Epidermal melanocyte (primary cell): ENCODE results near the gene TBPL1.
"Not testable (repeated sequence)": the region's sequence is repeated elsewhere in the genome, so short reads cannot be mapped to it uniquely, and the experiment has no call there.

ENCODE experiments used
- DNase-seq: peaks from one replicate; pipeline ENCODE4 v3.0.0; 2011; ENCODE audit warnings: low spot score; ENCODE audit not compliant: insufficient read length

TBPL1 gene

GRCh38 chr6:133953634-133954415 is 801 bp downstream of the TBPL1 start:
- no peak for DNase-seq

GRCh38 chr6:133954657-133955576 is 1.9 kb downstream of the TBPL1 start:
- DNase-seq = no peak

DNA sequence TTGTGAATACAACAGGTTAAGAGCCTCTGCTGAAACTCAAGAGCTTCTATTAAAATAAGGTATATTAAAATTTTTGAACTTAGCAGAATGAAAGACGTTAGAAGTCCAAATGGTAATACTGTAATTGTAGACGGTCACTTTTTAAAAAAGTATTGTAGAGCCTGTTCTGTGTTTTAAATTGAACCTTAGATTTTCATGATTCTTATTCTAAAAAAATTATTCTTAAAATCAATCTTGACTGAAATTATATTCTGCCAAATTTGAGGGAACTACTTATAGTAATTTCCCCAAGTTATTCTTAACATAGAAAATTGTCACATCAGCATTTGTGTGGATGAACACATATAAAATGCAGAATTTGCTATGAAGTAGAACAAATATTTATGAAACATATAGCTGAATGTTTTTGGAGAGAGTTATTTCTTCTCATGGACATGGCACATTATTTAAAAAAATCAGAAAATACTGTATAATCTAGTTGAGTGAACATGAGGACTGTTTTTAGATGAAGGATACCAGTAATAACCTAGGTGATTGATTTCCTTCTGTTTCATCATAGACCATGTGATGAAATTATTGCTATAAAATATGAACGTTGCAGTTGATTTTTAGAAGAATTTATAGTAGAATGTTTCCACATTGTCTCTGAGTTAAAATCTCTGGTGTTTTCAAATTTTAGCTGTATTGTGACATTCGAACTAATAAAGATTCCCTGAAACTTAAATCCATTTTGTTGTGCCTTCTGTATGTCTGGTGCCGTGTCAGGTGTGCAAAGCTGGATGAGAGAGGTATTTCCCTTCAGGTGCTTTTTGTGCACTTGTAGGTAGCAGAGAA is 2.8 kb downstream of the TBPL1 start:
- no peak for DNase-seq

GRCh38 chr6:133956416-133957049 is 3.5 kb downstream of the TBPL1 start:
- no peak for DNase-seq

- no peak for DNase-seq
Observed at GRCh38 chr6:133957227-133957626, 4.2 kb downstream of the TBPL1 start.

DNA sequence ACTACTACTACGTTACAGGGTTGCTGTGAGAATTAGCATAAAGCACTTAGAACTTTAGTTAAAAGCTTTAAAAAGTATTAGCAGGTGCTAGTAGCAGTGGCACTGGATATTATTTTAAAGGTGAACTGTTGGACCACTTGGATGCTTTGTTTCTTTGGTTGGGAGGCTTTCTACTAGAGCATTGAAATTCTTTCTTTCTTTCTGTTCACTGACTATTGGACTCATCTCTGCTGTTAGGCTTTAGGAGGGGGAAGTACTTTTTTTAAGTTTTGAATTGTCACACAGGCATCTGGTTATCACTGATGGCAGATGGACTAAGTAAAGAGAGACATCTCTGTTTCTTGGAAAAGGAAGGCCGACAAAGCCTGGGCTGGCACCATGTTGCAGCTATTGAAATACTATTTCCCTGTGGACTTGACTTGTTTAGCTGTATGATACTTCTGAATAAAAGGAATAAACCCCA is 4.8 kb downstream of the TBPL1 start:
- no peak for DNase-seq

DNA sequence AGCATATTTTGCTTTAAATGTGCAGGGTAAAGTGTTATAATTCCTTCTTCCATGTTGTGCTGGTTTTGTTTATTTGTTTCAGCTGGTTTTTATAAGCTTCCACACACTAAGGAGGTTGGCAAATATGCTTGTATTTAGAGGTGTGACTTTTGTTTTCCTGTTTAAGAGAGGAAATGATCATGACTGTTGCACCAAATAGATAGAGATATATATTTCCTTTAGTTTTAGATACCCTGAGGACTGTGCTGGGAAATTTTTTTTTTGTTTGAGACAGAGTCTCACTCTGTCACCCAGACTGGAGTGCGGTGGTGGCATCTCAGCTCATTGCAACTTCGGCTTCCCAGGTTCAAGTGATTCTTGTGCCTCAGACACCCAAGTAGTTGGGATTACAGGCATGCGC is 5.8 kb downstream of the TBPL1 start:
- DNase-seq = no peak

DNA sequence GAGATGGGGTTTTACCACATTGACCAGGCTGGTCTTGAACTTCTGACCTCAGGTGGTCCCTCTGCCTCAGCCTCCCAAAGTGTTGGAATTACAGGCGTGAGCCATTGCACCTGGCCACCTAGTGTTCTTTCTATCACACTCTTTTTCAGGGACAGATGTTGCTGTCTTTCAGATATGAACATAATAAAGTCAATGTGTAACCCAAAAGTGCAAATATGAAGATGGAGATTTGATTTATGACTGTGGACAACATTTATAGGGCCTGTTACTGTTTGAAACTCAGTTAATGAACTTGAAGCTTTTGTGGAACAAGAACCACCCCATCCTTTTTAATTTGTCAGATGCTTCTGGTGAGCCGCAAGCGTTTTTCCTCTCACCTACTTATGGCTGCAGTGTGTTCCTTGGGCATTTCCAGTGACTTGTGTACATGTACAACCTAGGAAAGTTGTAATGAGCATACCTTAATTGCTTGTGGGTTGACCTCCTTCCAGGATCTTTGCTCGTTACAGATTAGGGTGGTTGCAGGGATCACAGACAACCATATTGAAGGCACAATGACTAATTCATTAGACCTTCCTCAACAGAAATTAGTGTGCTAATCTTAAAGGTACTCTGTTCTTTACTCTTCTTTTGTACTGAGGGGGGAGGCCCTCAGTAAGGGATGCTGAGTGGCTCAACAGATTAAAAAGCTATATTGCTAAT is 6.8 kb downstream of the TBPL1 start:
- no peak for DNase-seq

DNA sequence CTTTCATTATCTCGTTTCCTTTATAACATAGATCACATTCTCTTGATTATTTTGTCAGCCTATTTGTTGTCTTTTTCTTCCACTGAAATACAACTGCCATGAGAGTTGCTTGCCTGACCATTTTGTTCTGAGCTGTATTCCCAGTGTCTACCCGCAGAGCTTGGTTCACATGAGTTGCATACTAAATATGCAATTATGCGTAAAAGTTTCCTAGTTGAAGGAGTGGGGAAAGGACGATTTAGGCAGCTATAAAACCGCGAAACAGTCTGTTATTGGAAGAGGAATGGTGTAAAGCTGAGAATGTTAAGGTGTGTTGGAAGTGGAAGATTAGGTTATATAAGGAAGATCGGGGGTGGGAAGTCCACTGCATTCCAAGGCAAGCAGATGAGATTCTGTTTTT is 8.8 kb downstream of the TBPL1 start:
- DNase-seq = no peak

DNA sequence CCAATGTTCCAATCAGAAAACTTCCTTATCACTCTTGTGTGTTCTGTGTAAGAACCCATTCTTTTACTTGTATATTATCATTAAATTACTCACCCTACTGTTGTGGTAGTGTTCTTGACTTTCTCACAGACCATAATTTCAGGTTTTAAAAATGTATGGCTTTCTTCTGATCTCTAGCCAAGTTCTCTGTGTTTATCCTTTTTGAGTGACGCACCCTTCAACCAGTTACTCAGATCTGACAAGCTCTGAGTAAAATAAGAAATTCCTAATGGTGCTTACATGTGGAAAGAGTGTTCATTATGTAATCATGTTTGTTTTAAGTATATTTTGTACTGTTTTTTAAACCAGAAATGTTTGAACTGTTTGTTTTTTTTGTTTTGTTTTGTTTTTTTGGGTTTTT is 11.0 kb downstream of the TBPL1 start:
- DNase-seq = no peak

- DNase-seq = no peak
Observed at GRCh38 chr6:133964702-133965101, 11.7 kb downstream of the TBPL1 start.

DNA sequence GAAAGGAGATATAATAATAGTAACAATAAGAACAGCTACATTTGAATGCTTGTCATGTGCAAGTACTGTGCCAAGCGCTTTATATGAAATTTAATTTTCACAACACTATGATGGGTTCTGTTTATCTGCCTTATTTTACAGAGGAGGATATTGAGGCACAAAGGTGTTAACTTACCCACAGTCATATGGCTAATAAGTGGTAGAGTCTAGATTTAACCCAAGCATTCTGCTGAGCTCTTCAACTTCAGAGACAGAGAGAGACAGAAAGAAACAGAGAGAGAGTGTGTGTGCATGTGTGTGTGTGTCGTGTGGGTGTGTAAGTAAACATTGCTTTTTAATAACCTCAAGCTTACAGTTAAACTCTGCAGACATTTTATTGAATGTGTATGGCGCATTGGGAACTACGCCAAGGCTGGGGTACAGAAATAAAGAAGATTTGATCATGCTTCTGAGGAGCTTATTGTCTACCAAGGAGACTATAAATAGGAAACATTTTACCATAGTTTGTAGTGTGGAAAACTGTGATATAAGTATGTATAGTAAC is 12.9 kb downstream of the TBPL1 start:
- no peak for DNase-seq

DNA sequence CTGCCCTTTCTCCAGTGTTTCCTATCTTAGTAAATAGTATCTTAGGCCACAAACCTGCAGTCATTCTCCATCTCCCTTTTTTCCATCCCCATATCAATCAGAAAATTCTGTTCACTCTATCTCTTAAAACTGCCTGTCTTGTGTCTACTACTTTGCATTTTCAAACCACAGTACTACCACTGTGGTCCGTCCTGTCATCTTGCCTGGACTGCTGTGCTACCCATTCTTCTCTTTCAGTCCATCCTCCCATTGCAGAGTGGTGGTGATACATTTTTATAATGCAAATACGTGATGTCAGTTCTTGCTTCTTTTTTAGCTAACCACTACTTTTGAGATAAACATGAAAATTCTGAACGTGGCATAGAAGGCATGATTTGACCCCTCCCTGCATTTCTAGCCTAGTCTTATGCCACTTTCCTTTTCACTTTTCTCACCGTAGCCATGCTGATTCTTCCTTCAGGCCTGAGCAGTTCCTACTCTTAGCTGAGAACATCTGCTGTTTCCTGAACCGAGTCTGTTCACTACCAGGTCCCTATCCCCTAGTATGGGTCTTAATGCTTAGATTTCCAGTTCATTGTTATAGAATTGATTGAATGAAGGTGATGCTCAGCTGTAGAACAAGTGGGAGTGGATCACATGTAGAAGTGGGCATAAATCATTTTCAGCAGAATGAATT is 13.8 kb downstream of the TBPL1 start:
- no peak for DNase-seq

- DNase-seq = no peak
Observed at GRCh38 chr6:133967347-133967746, 14.3 kb downstream of the TBPL1 start.

DNA sequence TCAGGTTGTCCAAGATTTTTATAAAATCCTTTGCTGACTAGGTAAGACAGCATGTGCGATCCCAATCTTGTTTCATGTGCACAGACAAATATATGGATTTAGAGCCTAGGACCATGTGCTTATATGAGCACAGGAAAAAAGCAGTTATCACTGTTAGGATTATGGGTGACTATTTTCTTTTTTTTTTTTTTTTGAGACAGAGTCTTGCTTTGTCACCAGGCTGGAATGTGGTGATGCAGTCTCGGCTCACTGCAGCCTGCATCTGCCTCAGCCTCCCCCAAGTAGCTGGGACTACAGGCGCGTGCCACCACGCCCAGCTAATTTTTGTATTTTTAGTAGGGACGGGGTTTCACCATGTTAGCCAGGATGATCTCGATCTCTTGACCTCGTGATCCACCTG is 14.8 kb downstream of the TBPL1 start:
- not testable (repeated sequence) for DNase-seq

GRCh38 chr6:133969285-133969920 is 16.4 kb downstream of the TBPL1 start:
- no peak for DNase-seq

GRCh38 chr6:133969921-133970295 is 16.9 kb downstream of the TBPL1 start:
- no peak for DNase-seq

DNA sequence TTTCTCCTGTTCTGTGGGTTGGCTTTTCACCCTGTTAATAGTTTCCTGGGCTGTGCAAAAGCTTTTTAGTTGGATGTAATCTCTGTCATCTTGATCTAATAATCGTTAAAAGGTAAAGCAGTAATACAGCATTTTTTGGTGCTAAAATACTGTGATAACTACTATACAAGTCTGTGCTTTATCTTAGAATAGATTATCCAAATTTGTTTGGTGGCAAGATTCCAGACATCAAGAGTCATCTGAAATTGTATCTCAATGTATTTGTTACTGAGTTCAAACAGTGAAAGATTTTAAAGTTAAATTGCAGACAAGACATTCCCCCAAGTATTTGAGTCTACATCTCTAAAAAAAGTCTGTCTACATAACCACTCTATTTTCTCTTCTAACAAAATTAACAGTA is 18.8 kb downstream of the TBPL1 start:
- DNase-seq = no peak

DNA sequence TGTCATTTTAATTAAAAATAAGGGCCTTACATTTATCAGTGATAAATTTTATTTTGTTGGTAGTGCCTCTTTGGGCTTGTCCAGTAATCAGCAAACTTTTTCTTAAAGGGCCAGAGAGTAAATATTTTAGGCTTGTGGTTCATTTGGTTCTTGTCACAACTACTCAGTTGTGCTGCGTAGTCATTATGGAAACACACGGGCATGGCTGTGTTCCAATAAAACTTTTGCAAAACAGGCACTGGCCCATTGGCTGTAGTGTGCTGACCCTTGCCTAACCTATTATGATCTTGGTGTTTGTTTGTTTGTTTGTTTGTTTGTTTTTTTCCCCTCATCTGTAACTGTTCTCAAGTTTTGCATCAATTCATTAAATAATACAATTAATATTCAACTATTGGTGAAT is 19.4 kb downstream of the TBPL1 start:
- DNase-seq = no peak
